Suprapubic skin (tissue), 4 donors: Measurements from ENCODE around the gene EEF1A2.

Experiments
- CTCF ChIP-seq, 2 donors: fragments of 200-600 bp in 1 of 2; fragments of 450-650 bp in 1 of 2; sonication (generic) in 1 of 2; IDR thresholded peaks; one replicate each; pipeline ENCODE4 v1.5.1; 2016 to 2019; ENCODE audit warnings: antibody characterized with exemption in 2 of 2, mild to moderate bottlenecking in 1 of 2, moderate library complexity in 1 of 2
- POLR2A ChIP-seq, 2 donors: fragments of 450-650 bp; IDR thresholded peaks; one replicate each; pipeline ENCODE4 v1.6.1; 2017; ENCODE audit warnings: antibody characterized with exemption in 2 of 2, mild to moderate bottlenecking in 2 of 2, moderate library complexity in 2 of 2
- POLR2AphosphoS5 ChIP-seq, 3 donors: sonication (generic); formaldehyde crosslinking; IDR thresholded peaks; one replicate each; pipeline ENCODE4 v1.6.1; 2017; ENCODE audit warnings: antibody characterized with exemption in 3 of 3

- TF ChIP-seq POLR2AphosphoS5 (IDR thresholded peaks at IDR 0.05) = no peak
- no peak for TF ChIP-seq CTCF (IDR thresholded peaks at IDR 0.05)
- TF ChIP-seq POLR2A (IDR thresholded peaks at IDR 0.05) = no peak
Observed at GRCh38 chr20:63470410-63470809, 28.5 kb downstream of the EEF1A2 start.
